GM12878 (cell line): Measurements from ENCODE around the gene MMAA. TPM values are rescaled to one million over a fixed set of nuclear protein-coding genes. Genes with fewer than 3 reads are reported as not detected.

ENCODE experiments used
- BACH1 ChIP-seq: fragments of 450-650 bp; IDR thresholded peaks from 2 replicates; pipeline ENCODE4 v1.6.1; 2017; ENCODE audit warnings: mild to moderate bottlenecking, borderline replicate concordance
- BHLHE40 ChIP-seq, 2 experiments: fragments of 450-650 bp in 1 of 2; IDR thresholded peaks; 2 replicates each; pipeline ENCODE4 v1.6.1; 2011 to 2017; ENCODE audit warnings: low read depth in 2 of 2, borderline replicate concordance in 1 of 2, improper control_type of control experiment in 1 of 2, low read length in 1 of 2, mild to moderate bottlenecking in 1 of 2
- CBX5 ChIP-seq: sonication (generic); IDR thresholded peaks from 2 replicates; pipeline ENCODE4 v1.6.1; 2016; ENCODE audit warnings: low read depth, moderate library complexity, mild to moderate bottlenecking, inconsistent platforms
- ETV6 ChIP-seq, 2 experiments: fragments of 450-650 bp in 1 of 2; IDR thresholded peaks in 1 of 2; conservative IDR thresholded peaks in 1 of 2; 2 replicates each; pipeline ENCODE4 v1.6.1; 2014; ENCODE audit warnings: antibody characterized with exemption in 1 of 2, borderline replicate concordance in 1 of 2, low read depth in 1 of 2, mild to moderate bottlenecking in 1 of 2, moderate library complexity in 1 of 2
- FOS ChIP-seq: IDR thresholded peaks from 3 replicates; pipeline ENCODE4 v1.6.1; 2011; ENCODE audit warnings: borderline replicate concordance; ENCODE audit not compliant: insufficient read length; ENCODE audit errors: extremely low read depth
- FOXK2 ChIP-seq: fragments of 450-650 bp; IDR thresholded peaks from 2 replicates; pipeline ENCODE4 v1.6.1; 2017; ENCODE audit warnings: mild to moderate bottlenecking, moderate library complexity
- JUNB ChIP-seq: IDR thresholded peaks from 2 replicates; pipeline ENCODE4 v1.6.1; 2016; ENCODE audit warnings: antibody characterized with exemption, mild to moderate bottlenecking
- JUND ChIP-seq: IDR thresholded peaks from 2 replicates; pipeline ENCODE4 v1.6.1; 2012; ENCODE audit warnings: low read depth, mild to moderate bottlenecking, low read length, improper control_type of control experiment, moderate library complexity
- KDM1A ChIP-seq: fragments of 200-600 bp; sonication (generic); IDR thresholded peaks from 2 replicates; pipeline ENCODE4 v1.6.1; 2016; ENCODE audit warnings: borderline replicate concordance
- MLLT1 ChIP-seq: fragments of 450-650 bp; IDR thresholded peaks from 2 replicates; pipeline ENCODE4 v1.6.1; 2016; ENCODE audit warnings: mild to moderate bottlenecking
- PAX5 ChIP-seq: IDR thresholded peaks from 2 replicates; pipeline ENCODE4 v1.6.1; 2011; ENCODE audit warnings: low read depth, low read length, borderline replicate concordance
- POLR2A ChIP-seq: IDR thresholded peaks from 2 replicates; pipeline ENCODE4 v1.6.1; 2011; ENCODE audit warnings: low read depth, mild to moderate bottlenecking, low read length
- SMAD1 ChIP-seq: fragments of 450-650 bp; IDR thresholded peaks from 2 replicates; pipeline ENCODE4 v1.6.1; 2018; ENCODE audit warnings: mild to moderate bottlenecking, low read depth; ENCODE audit not compliant: partially characterized antibody
- TARDBP ChIP-seq: IDR thresholded peaks from 2 replicates; pipeline ENCODE4 v1.6.1; 2016; ENCODE audit warnings: borderline replicate concordance
- TBL1XR1 ChIP-seq: IDR thresholded peaks from 2 replicates; pipeline ENCODE4 v1.6.1; 2012; ENCODE audit warnings: low read depth, low read length, improper control_type of control experiment
- polyA plus RNA-seq, 11 experiments: library from polyadenylated mRNA; depleted of rRNA in 4 of 11; unstranded in 6 of 11; stranded (reverse) in 5 of 11; fragments of >200 nt; fragmentation: Nextera tagmentation in 4 of 11; fragmentation: Illumina TruSeq in 1 of 11; extraction: Ambion mirVana in 4 of 11; extraction: Trizol in 1 of 11; gene quantifications; 1 replicate in 1 of 11; 2 replicates in 10 of 11; pipeline versions ENCODE4 v1.2.1 to v1.2.3, GENCODE V29; 2011 to 2016; ENCODE audit warnings: inconsistent platforms in 2 of 11, missing spikeins in 2 of 11, low read depth in 1 of 11
- total RNA-seq, 4 experiments: library from RNA; depleted of rRNA in 3 of 4; stranded (reverse); fragments of >200 nt in 3 of 4; fragmentation: Illumina TruSeq in 1 of 4; extraction: Trizol in 1 of 4; gene quantifications; 2 replicates each; pipeline versions ENCODE4 v1.2.1 to v1.2.3, GENCODE V29; 2013 to 2021
- TF ChIP-seq, protein P1 (sequence below): fragments of 450-650 bp; formaldehyde crosslinking; IDR thresholded peaks from 2 replicates; pipeline ENCODE4 v1.4.0; 2020; ENCODE audit warnings: mild to moderate bottlenecking, moderate library complexity
- TF ChIP-seq, protein P2 (sequence below): IDR thresholded peaks from 2 replicates; pipeline ENCODE4 v1.6.1; 2012; ENCODE audit warnings: low read length, inconsistent platforms
- TF ChIP-seq, protein P3 (sequence below): fragments of 450-650 bp; IDR thresholded peaks from 2 replicates; pipeline ENCODE4 v1.6.1; 2017; ENCODE audit warnings: antibody characterized with exemption, mild to moderate bottlenecking, moderate library complexity
- TF ChIP-seq, protein P4 (sequence below): fragments of 450-650 bp; IDR thresholded peaks from 2 replicates; pipeline ENCODE4 v1.6.1; 2016; ENCODE audit warnings: mild to moderate bottlenecking

Gene MMAA
- total and polyA plus RNA-seq, 10 of the 15 experiments (the other 5 are each of a cell fraction or from before 2014, with no cell fraction given) = 4.5 to 22.6 (median 11.8) TPM

- TF ChIP-seq, protein P1, sequence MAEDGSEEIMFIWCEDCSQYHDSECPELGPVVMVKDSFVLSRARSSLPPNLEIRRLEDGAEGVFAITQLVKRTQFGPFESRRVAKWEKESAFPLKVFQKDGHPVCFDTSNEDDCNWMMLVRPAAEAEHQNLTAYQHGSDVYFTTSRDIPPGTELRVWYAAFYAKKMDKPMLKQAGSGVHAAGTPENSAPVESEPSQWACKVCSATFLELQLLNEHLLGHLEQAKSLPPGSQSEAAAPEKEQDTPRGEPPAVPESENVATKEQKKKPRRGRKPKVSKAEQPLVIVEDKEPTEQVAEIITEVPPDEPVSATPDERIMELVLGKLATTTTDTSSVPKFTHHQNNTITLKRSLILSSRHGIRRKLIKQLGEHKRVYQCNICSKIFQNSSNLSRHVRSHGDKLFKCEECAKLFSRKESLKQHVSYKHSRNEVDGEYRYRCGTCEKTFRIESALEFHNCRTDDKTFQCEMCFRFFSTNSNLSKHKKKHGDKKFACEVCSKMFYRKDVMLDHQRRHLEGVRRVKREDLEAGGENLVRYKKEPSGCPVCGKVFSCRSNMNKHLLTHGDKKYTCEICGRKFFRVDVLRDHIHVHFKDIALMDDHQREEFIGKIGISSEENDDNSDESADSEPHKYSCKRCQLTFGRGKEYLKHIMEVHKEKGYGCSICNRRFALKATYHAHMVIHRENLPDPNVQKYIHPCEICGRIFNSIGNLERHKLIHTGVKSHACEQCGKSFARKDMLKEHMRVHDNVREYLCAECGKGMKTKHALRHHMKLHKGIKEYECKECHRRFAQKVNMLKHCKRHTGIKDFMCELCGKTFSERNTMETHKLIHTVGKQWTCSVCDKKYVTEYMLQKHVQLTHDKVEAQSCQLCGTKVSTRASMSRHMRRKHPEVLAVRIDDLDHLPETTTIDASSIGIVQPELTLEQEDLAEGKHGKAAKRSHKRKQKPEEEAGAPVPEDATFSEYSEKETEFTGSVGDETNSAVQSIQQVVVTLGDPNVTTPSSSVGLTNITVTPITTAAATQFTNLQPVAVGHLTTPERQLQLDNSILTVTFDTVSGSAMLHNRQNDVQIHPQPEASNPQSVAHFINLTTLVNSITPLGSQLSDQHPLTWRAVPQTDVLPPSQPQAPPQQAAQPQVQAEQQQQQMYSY (CRISPR knock-in tag) = no peak
- TF ChIP-seq FOXK2 = no peak
- TF ChIP-seq POLR2A = peak; percentile 99
- TF ChIP-seq TBL1XR1 = peak; percentile 81; the same call in 1 of the 2 replicates
- peak; percentile 97 for TF ChIP-seq BACH1
- peak; percentile 64; the same call in 1 of the 2 replicates for TF ChIP-seq PAX5
- peak in 1 of 2 experiments; percentile 62; a peak in 1 of 4 replicates for TF ChIP-seq ETV6 (conservative IDR thresholded peaks at IDR 0.05 in 1 of 2, IDR thresholded peaks at IDR 0.05 in 1 of 2; ENCODE audit: borderline replicate concordance in 1 of 2, low read depth in 1 of 2)
- TF ChIP-seq, protein P2, sequence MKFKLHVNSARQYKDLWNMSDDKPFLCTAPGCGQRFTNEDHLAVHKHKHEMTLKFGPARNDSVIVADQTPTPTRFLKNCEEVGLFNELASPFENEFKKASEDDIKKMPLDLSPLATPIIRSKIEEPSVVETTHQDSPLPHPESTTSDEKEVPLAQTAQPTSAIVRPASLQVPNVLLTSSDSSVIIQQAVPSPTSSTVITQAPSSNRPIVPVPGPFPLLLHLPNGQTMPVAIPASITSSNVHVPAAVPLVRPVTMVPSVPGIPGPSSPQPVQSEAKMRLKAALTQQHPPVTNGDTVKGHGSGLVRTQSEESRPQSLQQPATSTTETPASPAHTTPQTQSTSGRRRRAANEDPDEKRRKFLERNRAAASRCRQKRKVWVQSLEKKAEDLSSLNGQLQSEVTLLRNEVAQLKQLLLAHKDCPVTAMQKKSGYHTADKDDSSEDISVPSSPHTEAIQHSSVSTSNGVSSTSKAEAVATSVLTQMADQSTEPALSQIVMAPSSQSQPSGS = peak; percentile 23; the same call in 1 of the 2 replicates
- TF ChIP-seq BHLHE40 (IDR thresholded peaks at IDR 0.05; ENCODE audit: borderline replicate concordance in 1 of 2, low read depth in 2 of 2, low read length in 1 of 2) = peak; percentile 57 to 79; a peak in 2 of 4 replicates
- no peak for TF ChIP-seq SMAD1
- no peak for TF ChIP-seq KDM1A
- TF ChIP-seq, protein P3, sequence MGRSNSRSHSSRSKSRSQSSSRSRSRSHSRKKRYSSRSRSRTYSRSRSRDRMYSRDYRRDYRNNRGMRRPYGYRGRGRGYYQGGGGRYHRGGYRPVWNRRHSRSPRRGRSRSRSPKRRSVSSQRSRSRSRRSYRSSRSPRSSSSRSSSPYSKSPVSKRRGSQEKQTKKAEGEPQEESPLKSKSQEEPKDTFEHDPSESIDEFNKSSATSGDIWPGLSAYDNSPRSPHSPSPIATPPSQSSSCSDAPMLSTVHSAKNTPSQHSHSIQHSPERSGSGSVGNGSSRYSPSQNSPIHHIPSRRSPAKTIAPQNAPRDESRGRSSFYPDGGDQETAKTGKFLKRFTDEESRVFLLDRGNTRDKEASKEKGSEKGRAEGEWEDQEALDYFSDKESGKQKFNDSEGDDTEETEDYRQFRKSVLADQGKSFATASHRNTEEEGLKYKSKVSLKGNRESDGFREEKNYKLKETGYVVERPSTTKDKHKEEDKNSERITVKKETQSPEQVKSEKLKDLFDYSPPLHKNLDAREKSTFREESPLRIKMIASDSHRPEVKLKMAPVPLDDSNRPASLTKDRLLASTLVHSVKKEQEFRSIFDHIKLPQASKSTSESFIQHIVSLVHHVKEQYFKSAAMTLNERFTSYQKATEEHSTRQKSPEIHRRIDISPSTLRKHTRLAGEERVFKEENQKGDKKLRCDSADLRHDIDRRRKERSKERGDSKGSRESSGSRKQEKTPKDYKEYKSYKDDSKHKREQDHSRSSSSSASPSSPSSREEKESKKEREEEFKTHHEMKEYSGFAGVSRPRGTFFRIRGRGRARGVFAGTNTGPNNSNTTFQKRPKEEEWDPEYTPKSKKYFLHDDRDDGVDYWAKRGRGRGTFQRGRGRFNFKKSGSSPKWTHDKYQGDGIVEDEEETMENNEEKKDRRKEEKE = no peak
- peak; percentile 84; the same call in 1 of the 2 replicates for TF ChIP-seq CBX5
- 0 out of 2 replicates have a peak, but pooled peaks have one; percentile 27 for TF ChIP-seq JUND
- peak; percentile 64; the same call in 1 of the 2 replicates for TF ChIP-seq TARDBP
- TF ChIP-seq JUNB = no peak
- no peak for TF ChIP-seq MLLT1
- TF ChIP-seq, protein P4, sequence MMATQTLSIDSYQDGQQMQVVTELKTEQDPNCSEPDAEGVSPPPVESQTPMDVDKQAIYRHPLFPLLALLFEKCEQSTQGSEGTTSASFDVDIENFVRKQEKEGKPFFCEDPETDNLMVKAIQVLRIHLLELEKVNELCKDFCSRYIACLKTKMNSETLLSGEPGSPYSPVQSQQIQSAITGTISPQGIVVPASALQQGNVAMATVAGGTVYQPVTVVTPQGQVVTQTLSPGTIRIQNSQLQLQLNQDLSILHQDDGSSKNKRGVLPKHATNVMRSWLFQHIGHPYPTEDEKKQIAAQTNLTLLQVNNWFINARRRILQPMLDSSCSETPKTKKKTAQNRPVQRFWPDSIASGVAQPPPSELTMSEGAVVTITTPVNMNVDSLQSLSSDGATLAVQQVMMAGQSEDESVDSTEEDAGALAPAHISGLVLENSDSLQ = no peak
- TF ChIP-seq FOS = no peak
Measured at GRCh38 chr4:145618932-145619638, at the start of gene MMAA (continued).
